HepG2 (cell line): Measurements from ENCODE around the gene SLC35B4. TPM values are rescaled to one million over a fixed set of nuclear protein-coding genes. Genes with fewer than 3 reads are reported as not detected.

Source experiments
- E2F2 ChIP-seq: sonication (generic); formaldehyde crosslinking; IDR thresholded peaks from 2 replicates; pipeline ENCODE4 v1.4.0; 2020; ENCODE audit warnings: missing genetic modification reagents, borderline replicate concordance
- GATAD1 ChIP-seq: IDR thresholded peaks from 2 replicates; pipeline ENCODE4 v1.6.1; 2016; ENCODE audit warnings: missing genetic modification reagents, missing compliant biosample characterization
- MATR3 ChIP-seq: sonication (generic); formaldehyde crosslinking; IDR thresholded peaks from 2 replicates; pipeline ENCODE4 v1.4.0; 2020; ENCODE audit warnings: missing genetic modification reagents
- MNT ChIP-seq: fragments of 450-650 bp; IDR thresholded peaks from 2 replicates; pipeline ENCODE4 v1.6.1; 2016
- NAIF1 ChIP-seq: sonication (generic); formaldehyde crosslinking; IDR thresholded peaks from 2 replicates; pipeline ENCODE4 v1.5.0; 2020; ENCODE audit warnings: mild to moderate bottlenecking, missing genetic modification reagents, borderline replicate concordance
- PRDM15 ChIP-seq: sonication (generic); formaldehyde crosslinking; IDR thresholded peaks from 2 replicates; pipeline ENCODE4 v1.4.0; 2020; ENCODE audit warnings: missing genetic modification reagents
- PREB ChIP-seq: sonication (generic); formaldehyde crosslinking; IDR thresholded peaks from 2 replicates; pipeline ENCODE4 v1.4.0; 2020; ENCODE audit warnings: missing genetic modification reagents
- REL ChIP-seq: sonication (generic); formaldehyde crosslinking; conservative IDR thresholded peaks from 2 replicates; pipeline ENCODE4 v1.8.0; 2022; ENCODE audit warnings: mild to moderate bottlenecking, missing genetic modification reagents, moderate library complexity
- TIGD3 ChIP-seq: sonication (generic); formaldehyde crosslinking; IDR thresholded peaks from 2 replicates; pipeline ENCODE4 v1.5.1; 2020; ENCODE audit warnings: mild to moderate bottlenecking, missing genetic modification reagents, borderline replicate concordance
- ZBTB14 ChIP-seq: sonication (generic); formaldehyde crosslinking; IDR thresholded peaks from 2 replicates; pipeline ENCODE4 v1.4.0; 2020; ENCODE audit warnings: missing genetic modification reagents
- ZBTB37 ChIP-seq: sonication (generic); formaldehyde crosslinking; IDR thresholded peaks from 2 replicates; pipeline ENCODE4 v1.4.0; 2020; ENCODE audit warnings: mild to moderate bottlenecking, missing genetic modification reagents
- ZNF281 ChIP-seq: sonication (generic); formaldehyde crosslinking; IDR thresholded peaks from 2 replicates; pipeline ENCODE4 v1.4.0; 2020; ENCODE audit warnings: missing genetic modification reagents, borderline replicate concordance
- ZNF3 ChIP-seq: IDR thresholded peaks from 2 replicates; pipeline ENCODE4 v1.7.0; 2017; ENCODE audit warnings: inconsistent platforms
- ZNF572 ChIP-seq: sonication (generic); formaldehyde crosslinking; IDR thresholded peaks from 2 replicates; pipeline ENCODE4 v1.5.1; 2020; ENCODE audit warnings: mild to moderate bottlenecking, missing genetic modification reagents
- polyA plus RNA-seq, 8 experiments: library from polyadenylated mRNA; depleted of rRNA in 3 of 8; stranded (reverse) in 7 of 8; unstranded in 1 of 8; fragments of >200 nt; fragmentation: Illumina TruSeq in 4 of 8; extraction: Trizol in 4 of 8; gene quantifications; 2 replicates each; pipeline versions ENCODE4 v1.2.1 to v1.2.3, GENCODE V29; 2011 to 2016; ENCODE audit warnings: low read depth in 4 of 8, missing spikeins in 1 of 8, mixed read lengths in 1 of 8; ENCODE audit not compliant: insufficient read depth in 1 of 8
- total RNA-seq, 5 experiments: library from RNA; depleted of rRNA; stranded (reverse); fragments of >200 nt; fragmentation: Illumina TruSeq; extraction: Trizol; gene quantifications; 2 replicates each; pipeline ENCODE4 v1.2.3, GENCODE V29; 2016; ENCODE audit warnings: low read depth in 1 of 5

SLC35B4 gene
- total and polyA plus RNA-seq, 2 of the 13 experiments (the other 11 are each of a cell fraction or from before 2014, with no cell fraction given) = 17.1 to 17.8 TPM

- TF ChIP-seq GATAD1 (CRISPR knock-in tag) (no peak), ZNF3 (CRISPR knock-in tag) (no peak), ZBTB37 (CRISPR knock-in tag) (0 out of 2 replicates have a peak, but pooled peaks have one; percentile 53), ZBTB14 (CRISPR knock-in tag) (no peak), MNT (no peak), PRDM15 (no peak), REL (CRISPR knock-in tag) (no peak), NAIF1 (no peak), TIGD3 (CRISPR knock-in tag) (no peak), ZNF281 (no peak), PREB (CRISPR knock-in tag) (no peak), ZNF572 (CRISPR knock-in tag) (no peak), E2F2 (CRISPR knock-in tag) (no peak), MATR3 (CRISPR knock-in tag) (no peak)
Measured at GRCh38 chr7:134355927-134356326, 39.2 kb upstream of the SLC35B4 start (continued).
